Psoas muscle (tissue), 8 donors: ENCODE results near the gene FGF10. TPM values are rescaled to one million over a fixed set of nuclear protein-coding genes. Genes with fewer than 3 reads are reported as not detected.
A peak's percentile ranks its signal among the peaks of the same experiment; 100 is the strongest.

Experiments used
- ATAC-seq, 4 donors: fragments of 200-7000 bp; cut with Tn5 transposase; one replicate each; pipeline ENCODE4 v1.9.1; 2020; ENCODE audit warnings: moderate library complexity in 3 of 4, mild to moderate bottlenecking in 2 of 4
- DNase-seq, 2 donors: peaks; one replicate each; pipeline ENCODE4 v3.0.0-alpha.2; 2020
- H3K27ac ChIP-seq: fragments of 200-600 bp; one replicate; pipeline ENCODE4 v1.8.0; 2022
- H3K27me3 ChIP-seq, 3 donors: fragments of 200-600 bp in 1 of 3; one replicate each; pipeline versions ENCODE4 v1.6.1 to v1.8.0; 2013 to 2022; ENCODE audit warnings: low read length in 2 of 3, mild to moderate bottlenecking in 2 of 3, moderate library complexity in 1 of 3; ENCODE audit not compliant: insufficient read depth in 3 of 3
- H3K36me3 ChIP-seq, 2 donors: fragments of 200-600 bp in 1 of 2; one replicate each; pipeline versions ENCODE4 v1.6.1 to v1.8.0; 2013 to 2022; ENCODE audit warnings: low read depth in 1 of 2, mild to moderate bottlenecking in 1 of 2, moderate library complexity in 1 of 2; ENCODE audit not compliant: insufficient read depth in 1 of 2
- H3K4me1 ChIP-seq: fragments of 200-600 bp; one replicate; pipeline ENCODE4 v1.8.0; 2022
- H3K4me3 ChIP-seq: fragments of 200-600 bp; one replicate; pipeline ENCODE4 v1.8.0; 2022; ENCODE audit warnings: mild to moderate bottlenecking
- H3K9me3 ChIP-seq: fragments of 200-600 bp; one replicate; pipeline ENCODE4 v1.8.0; 2022
- WGBS, 3 donors: extraction: QIAGEN DNeasy Blood & Tissue Kit; methylation state at CpG; one replicate each; pipeline versions ENCODE4 v1.1.6 to v1.1.7; 2013; 5-methylcytosine and 5-hydroxymethylcytosine counted together
- intact Hi-C, 2 donors: fragments of 100-400 bp; cut with DNase I; formaldehyde crosslinking; loops; one replicate each; pipeline versions ENCODE4 v1.11.0 to v1.14.2; 2022
- long read RNA-seq, 2 donors: library from polyadenylated mRNA; unstranded; transcript quantifications; one replicate each; pipeline ENCODE4 v2.0.0, GENCODE V29; 2021
- polyA plus RNA-seq, 3 donors: library from polyadenylated mRNA; stranded (reverse); fragments of 200-250 nt; gene quantifications; one replicate each; pipeline ENCODE4 v1.2.3, GENCODE V29; 2013
- total RNA-seq, 4 donors: library from RNA; stranded (reverse); fragmentation: NEBNext Ultra II Directional in 2 of 4; extraction: Animal tissue kit (Norgen Biotek cat#: 25700) in 2 of 4; gene quantifications; one replicate each; pipeline versions ENCODE4 v1.2.1 to v1.2.4, GENCODE V29; 2021 to 2023
- TF ChIP-seq, protein P1 (sequence below): fragments of 200-600 bp; IDR thresholded peaks from one replicate; pipeline ENCODE4 v1.8.0; 2022; ENCODE audit warnings: antibody characterized with exemption
- donor health status: healthy with polysubstance abuse.
- donor health status: DM: no; HTN: no; CAD: no; lungs with moderate emphysema.
- donor health status: Bipolar disorder and iron deficiency.
- donor health status: healthy.
- donor health status: DM: yes; HTN: yes; CAD: no.
- donor health status: DM: no; HTN: no; CAD: no.
- donor health status: DM: no; HTN: no; CAD: no.
- donor health status: DM: yes; HTN: yes; CAD: no.

The FGF10 gene
- total RNA-seq (1 to 10 TPM in 2 of 4 donors, under 1 TPM in 2; 0.62 to 1.8 (median 0.97) TPM), polyA plus RNA-seq (1 to 10 TPM in 1 of 3 donors, under 1 TPM in 2; 0.21 to 1.6 (median 0.61) TPM)
- long read RNA-seq, donor 1, partial matches to known transcripts, result 0 of 1 reads
- long read RNA-seq, donor 1, other reads (novel, unspliced or antisense), result 0 of 1 reads
- long read RNA-seq, donor 2, result 0 reads

DNA sequence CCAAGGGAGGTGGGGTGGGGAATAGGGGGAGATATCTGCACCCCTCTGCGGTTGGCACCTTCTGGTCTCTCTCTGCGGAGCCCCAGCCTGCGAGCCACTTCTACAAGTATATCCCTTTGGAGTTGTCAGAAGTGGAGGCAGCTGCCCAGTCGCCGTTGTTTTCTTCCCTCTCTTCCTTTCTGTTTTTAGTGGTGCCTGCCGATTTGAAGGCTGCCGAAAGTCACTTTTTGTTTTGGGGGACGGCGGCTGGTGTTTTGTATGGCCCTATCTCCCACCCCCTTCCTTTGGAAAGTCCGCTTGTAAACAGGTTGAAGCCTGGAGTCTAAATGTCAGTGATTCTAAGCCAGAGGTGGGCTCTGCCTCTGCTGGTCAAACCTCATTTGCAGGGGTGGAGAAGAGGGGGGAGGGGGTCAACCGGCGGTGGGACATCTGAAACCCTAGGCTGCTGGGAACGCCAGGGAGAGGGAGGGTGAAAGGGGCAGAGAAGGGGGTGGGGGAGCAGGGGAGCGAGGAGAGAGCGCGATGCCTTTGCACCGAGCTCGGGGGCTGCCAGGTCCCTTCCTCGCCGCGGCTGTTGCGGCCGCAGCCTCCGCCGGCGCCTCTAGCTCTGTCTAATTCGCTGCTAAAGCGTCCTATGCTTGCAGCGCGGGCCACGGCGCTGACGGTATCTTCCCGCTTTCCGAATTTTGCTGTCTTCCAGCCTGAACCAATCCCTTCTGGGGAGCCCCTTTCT lies at the start of gene FGF10:
FGF10 (minus strand) TSS at position 331 of the 733 bp plus-strand sequence. CDS start 738 bp downstream, outside the sequence.
- Histone ChIP-seq H3K27ac (no peak within 1 kb of the TSS), H3K36me3 (no peaks in the 10 kb centered on the region), H3K9me3 (no peaks in the 10 kb centered on the region), H3K4me3 (peak within 1 kb of the TSS; percentile 67), H3K27me3 (peaks cover 0 to 29% (median 3%) of the 10 kb centered on the region in 3 donors), H3K4me1 (peaks cover 5% of the 10 kb centered on the region)
- DNase-seq (peak; percentile 18 to 65), ATAC-seq (peak; percentile 48 to 79 (median 52))
- intact Hi-C loops, result no loop called here
- TF ChIP-seq, protein P1, sequence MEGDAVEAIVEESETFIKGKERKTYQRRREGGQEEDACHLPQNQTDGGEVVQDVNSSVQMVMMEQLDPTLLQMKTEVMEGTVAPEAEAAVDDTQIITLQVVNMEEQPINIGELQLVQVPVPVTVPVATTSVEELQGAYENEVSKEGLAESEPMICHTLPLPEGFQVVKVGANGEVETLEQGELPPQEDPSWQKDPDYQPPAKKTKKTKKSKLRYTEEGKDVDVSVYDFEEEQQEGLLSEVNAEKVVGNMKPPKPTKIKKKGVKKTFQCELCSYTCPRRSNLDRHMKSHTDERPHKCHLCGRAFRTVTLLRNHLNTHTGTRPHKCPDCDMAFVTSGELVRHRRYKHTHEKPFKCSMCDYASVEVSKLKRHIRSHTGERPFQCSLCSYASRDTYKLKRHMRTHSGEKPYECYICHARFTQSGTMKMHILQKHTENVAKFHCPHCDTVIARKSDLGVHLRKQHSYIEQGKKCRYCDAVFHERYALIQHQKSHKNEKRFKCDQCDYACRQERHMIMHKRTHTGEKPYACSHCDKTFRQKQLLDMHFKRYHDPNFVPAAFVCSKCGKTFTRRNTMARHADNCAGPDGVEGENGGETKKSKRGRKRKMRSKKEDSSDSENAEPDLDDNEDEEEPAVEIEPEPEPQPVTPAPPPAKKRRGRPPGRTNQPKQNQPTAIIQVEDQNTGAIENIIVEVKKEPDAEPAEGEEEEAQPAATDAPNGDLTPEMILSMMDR, result no peak
- 0 to 1% (median 1%) methylated on average over 30 to 35 of the region's 35 CpGs for WGBS, 3 donors

DNA sequence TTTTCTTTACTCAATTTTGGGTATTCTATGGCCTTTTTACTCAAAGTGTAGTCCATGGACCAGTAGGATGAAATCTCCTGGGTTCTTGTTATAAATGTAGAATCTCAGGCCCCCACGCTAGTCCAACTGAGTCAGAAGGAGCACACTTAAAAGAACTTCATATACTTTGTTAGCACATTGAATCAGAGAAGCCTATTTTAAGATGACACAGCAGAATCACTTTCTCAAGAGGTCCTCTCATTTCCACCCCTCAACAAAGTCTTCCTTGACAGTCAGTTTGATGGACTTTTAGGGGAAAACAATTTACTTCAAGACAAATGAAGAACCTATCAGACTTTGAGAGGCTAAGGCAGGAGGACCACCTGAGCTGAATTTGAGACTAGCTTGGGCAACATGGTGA lies 37.7 kb upstream of the FGF10 start:
- ATAC-seq, result no peak
- H3K4me1 ChIP-seq, result no peaks in the 10 kb centered on the region
- 88 to 96% (median 93%) methylated on average over 1 of the region's 1 CpG for WGBS, 3 donors
- no peaks in the 10 kb centered on the region for H3K9me3 ChIP-seq
- no peak overlapping the region for H3K4me3 ChIP-seq
- DNase-seq, result no peak
- H3K27me3 ChIP-seq, result no peaks in the 10 kb centered on the region
- TF ChIP-seq, protein P1, result no peak
- intact Hi-C loops, result no loop called here
- H3K27ac ChIP-seq, result no peak overlapping the region
- H3K36me3 ChIP-seq, result no peaks in the 10 kb centered on the region

DNA sequence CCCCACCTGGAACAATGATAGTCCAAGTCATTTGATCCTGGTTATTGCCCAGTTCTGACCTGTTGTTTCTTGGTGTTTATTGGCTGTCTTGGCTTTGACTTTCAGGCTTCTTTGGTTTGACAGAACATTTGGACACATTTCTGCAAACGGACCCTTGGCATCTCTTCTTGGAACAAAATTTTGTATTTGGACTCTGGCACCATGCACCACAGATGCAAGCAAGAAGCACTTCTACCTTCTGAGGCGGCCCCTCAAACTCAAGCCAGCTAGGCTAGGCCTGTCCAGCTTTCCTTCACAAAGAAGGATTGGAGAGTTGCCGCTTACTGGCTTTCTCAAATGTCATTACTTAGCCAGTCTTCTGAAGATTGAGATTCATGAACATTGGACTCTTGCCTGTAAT lies 23.1 kb upstream of the FGF10 start:
- TF ChIP-seq, protein P1, result no peak
- Histone ChIP-seq H3K4me3 (no peak overlapping the region), H3K4me1 (no peaks in the 10 kb centered on the region), H3K27ac (no peak overlapping the region), H3K27me3 (no peaks in the 10 kb centered on the region), H3K9me3 (no peaks in the 10 kb centered on the region), H3K36me3 (no peaks in the 10 kb centered on the region)
- intact Hi-C loops, result no loop called here
- no peak for ATAC-seq
- 56 to 70% (median 61%) methylated on average over 3 of the region's 3 CpGs for WGBS, 3 donors
- DNase-seq, result no peak

- no peaks in the 10 kb centered on the region for H3K27me3 ChIP-seq
- TF ChIP-seq, protein P1, result no peak
- ATAC-seq, result no peak
- no peak for DNase-seq
- H3K4me1 ChIP-seq, result no peaks in the 10 kb centered on the region
- H3K27ac ChIP-seq, result no peak overlapping the region
- no peak overlapping the region for H3K4me3 ChIP-seq
- intact Hi-C loops, result no loop called here
- no peaks in the 10 kb centered on the region for H3K36me3 ChIP-seq
- H3K9me3 ChIP-seq, result no peaks in the 10 kb centered on the region
- 68 to 74% (median 70%) methylated on average over 2 of the region's 2 CpGs for WGBS, 3 donors
Observed at GRCh38 chr5:44402084-44402483, 12.9 kb upstream of the FGF10 start.
